IPS-NIHi11 (cell line): ENCODE measurements around the gene PDGFA.
A peak's percentile ranks its signal among the peaks of the same experiment; 100 is the strongest.

Source experiments
- DNase-seq: peaks from one replicate; pipeline ENCODE4 v3.0.0; 2012; ENCODE audit warnings: mixed read lengths, low spot score

PDGFA gene

DNA sequence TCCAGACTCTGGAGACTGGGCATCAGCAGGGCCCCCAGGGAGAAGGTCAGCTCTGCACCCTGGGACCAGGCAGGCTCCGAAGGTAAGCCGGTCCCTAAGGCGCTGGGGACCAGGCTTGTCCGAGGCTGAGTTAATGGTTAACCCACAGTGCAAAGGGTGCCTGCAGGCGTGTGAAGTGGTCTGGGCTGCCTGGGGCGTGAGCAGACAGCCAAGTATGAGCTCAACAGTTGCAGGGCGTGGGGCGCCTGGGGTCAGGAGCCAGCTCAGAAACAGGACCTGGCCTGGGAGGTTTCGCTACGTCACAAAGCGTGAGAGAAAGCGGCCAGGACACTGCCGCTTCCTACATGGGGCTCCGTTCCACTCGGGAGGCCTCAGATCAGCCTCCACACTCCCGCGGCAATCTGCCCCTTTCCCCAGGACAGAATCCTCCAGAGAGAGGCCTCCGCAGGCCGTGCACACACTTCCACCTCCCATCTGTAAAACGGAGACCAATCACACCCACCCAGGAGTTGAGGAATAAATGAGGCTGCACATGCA, 16.0 kb downstream of the PDGFA start:
- no peak for DNase-seq

DNA sequence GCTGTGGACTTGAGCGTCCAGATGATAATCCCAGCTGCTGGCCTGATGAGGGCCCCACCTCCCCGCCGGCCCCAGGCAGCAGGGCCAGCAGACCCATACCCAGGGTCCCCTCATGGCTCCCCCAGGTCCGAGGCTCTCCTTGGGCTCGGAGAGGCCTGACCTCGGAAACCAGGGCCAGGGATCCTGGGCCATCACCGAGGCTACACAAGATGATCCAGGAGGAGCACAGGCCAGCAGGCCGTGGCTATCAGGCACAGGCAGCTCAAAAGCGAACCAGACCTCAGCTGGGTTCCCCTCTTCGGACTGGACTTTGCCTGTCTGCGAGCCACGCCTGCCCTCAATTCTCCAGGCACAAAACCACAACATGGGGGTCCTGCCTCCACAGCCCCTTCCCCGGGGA, 17.4 kb downstream of the PDGFA start:
- DNase-seq: no peak

- DNase-seq: no peak
Measured at GRCh38 chr7:501526-501925, 18.1 kb downstream of the PDGFA start.

DNA sequence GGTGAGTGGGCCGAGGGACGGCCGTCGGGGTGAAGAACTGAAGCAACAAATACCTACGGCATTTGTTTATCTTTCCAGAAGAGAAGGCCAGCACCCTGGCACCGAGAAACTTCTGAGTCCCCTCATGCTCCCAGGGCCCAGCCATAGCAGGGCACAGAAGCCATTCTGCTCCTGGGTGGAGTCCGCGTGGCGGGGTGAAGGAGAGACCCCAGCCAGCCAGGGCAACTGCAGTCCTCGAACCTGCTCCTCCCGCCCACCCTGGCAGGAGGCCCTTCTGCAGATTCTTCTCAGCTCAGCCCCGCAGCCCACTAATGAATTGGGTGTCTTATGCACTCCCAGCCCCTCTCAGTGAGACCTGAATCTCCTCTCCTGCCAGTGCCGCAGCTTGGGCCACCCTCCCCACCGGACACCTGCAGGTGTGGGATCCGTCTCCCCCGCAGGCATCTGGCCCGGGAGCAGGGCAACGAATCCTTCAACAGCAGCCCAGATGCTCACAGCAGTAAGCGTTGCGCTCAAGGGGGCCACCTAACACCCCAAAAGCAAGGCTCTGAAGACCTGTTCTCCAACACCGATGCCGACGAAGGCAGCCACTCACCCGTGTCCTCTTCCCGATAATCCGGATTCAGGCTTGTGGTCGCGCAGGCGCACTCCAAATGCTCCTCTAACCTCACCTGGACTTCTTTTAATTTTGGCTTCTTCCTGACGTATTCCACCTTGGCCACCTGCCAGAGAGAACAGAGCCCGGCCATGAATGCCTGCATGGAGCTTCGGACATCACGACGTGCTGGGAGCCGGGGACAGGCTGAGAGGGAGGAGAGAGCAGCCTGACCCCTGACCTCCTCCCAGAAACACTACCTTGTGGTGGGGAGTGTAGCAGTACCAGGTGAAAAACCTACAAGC, 18.9 kb downstream of the PDGFA start:
- no peak for DNase-seq

DNA sequence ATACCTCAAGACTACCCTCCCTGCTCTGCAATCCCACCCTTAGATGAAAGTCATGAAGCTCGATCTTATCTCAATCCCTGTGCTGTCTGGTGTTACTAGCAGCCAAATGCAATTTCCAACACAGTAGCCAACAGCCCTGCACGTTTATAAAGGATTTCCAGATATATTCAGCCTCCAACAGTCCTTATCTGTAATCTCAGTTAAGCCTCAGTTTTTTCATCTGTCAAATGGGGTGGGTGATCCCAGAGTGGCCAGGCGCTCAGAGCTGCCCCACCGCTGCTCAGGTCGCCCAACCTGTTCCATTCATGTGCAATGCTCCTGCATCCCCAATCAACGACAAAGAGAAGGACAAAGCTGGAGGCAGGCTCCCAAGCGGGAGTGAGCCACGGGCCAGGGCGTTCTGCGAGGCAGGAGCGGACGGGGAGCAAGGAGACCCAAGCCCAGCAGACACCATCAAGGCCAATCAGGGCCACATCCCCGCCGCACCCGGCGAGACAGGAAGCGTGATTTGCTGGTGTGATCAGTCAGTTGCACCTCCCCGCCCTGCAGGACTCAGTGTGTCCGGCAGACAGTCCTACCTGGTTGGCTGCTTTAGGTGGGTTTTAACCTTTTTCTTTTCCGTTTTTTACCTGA, 19.7 kb downstream of the PDGFA start:
- DNase-seq: no peak

DNA sequence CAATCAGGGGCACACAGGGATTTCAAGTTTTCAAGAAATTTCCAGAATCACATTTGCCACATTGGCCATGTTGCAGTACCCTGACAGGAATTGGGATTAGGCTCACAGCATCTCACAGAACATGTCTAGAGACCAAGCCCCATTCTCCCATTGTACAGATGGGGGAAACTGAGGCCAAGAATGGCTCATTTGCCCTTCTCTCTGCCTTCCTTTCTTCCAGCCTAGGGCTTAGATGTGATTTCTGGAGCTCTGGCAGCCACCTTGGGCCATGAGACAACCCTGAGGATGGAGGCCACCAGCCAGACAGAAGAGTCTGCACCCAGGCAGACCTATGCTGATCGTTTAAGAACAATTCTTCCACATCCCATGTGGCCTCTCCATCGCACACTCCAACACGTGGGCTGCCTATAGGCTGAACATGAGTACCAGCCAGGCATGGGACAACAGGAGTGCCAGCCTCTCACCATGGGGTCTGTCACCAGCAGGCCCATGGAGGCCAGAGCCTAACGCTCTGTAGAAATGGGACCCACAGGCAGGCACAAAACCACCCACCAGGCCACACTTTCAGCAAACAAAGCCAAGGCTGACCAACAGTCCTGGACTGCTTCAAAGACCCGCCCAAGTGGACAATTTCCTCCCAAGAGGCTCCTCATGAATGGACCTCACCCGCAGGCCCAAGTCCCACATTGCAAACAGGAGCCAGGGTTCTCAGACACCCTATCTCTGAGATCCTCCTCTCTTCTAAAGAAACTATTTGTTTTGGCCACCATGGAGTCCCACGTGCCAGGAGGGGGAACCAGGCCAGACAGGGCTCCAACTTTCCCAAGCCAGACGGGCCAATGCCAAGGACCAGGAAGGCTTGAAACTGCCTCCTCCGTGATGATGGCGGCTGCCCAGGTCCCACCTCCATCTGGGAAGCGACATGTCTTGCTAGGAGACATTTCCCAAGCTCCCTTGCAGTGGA, 20.7 kb downstream of the PDGFA start:
- DNase-seq: no peak

- no peak for DNase-seq
Measured at GRCh38 chr7:497946-498655, 21.5 kb downstream of the PDGFA start.

- no peak for DNase-seq
Measured at GRCh38 chr7:497346-497745, 22.3 kb downstream of the PDGFA start.

DNA sequence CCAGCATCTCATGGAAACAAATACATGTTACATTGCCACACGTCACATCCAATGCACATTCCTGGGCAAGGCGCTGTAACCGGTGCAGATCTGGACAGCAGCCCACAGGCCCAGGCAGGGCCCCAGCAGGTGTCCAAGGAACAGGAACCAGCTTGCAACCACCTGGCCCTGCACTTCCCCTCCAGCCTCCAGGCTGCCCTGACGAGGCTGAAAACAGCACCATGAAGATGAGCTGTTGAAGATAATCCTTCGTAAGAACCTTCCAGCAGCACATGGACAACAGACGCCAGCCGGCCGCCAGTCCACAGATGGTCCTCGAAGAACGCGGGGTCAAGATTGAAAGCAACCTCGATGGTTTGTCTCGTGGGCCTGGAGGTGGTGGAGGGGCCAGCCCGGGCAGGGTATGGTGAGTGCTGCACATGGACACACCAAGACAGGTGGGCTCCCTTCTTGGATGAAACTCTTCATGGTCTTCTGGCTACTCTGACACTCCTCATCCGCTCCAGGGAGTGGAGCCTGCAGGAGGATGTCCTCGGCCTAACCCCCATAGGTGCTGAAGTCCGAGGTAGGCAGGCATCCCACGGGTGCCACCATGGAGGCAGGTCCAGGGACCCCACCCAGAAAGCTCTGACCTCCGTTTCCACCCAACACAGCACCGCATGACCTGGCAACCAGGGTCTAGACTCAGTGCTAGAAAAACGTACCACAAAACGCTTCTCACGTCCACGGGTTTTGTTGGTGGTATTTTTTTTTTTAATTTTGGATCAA, 22.9 kb downstream of the PDGFA start:
- DNase-seq: peak; percentile 50

GRCh38 chr7:495761-496321, 23.8 kb downstream of the PDGFA start:
- DNase-seq: no peak

DNA sequence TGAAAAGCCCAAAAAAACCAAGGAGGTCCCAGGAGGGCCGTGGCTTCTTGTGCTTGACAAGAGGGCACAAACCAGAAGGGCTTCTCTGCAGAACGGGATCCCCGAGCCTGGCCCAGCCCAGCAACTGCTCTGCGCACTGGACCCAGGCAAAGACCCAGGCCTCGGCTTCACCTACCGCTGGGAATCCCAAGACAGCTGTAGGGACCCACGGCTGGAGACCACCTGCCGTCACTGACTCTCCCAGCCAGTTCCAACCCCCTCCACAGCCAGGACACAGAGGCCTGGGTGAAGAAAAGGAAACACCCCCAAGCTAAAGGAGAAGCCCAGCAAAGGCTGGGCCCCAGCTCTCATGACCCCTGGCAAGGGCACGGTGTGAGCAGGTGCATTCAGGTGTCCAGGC, 24.3 kb downstream of the PDGFA start:
- no peak for DNase-seq

- no peak for DNase-seq
Measured at GRCh38 chr7:494906-495305, 24.7 kb downstream of the PDGFA start.

DNA sequence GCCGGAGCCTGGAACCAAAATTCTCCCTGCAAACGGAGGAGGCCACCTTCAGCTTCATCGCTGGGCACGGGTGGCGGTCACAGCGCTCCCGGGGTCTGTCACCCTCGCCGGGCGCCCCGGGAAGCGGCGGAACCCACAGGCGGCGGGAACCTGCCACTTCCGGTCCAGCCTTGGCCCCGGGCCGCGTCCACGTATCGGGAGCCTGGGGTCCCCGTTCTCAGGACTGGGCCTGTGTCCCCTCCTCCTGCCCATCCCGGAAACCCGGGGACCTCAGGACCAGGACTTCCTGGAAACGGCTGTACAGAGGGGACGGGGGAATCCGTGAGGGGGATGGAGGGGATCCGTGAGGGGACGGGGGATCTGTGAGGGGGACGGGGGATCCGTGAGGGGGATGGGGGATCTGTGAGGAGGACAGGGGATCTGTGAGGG, 25.4 kb downstream of the PDGFA start:
- peak; percentile 83 for DNase-seq

DNA sequence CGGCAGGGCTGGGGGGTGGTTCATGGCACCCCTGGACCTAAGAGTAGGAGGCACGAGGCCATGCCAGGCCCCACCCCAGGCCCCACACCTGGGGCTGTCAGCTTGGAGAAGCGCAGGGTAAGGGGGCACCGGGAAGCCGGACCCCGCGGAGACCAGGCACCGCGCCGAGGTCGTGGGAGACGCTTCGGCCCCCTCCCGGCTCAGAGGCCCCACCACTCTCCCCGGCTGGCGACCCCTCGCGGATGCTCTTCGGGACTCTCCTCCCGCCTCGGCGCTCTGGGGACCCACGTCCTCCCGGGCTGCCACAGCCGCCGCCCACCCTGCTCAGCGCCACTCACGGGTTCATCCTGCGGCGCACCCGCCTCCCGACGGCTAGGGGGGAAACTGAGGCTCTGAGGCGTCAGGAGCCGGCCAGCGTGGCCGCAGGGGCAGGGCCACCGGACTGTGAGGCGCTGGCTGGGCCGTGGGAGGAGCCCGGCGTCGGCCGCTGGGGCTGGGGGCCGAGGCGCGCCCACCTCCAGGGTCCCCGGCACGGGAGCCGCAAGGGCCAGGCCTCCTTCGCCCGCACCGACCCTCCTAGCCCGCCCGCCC, 25.9 kb downstream of the PDGFA start:
- DNase-seq: no peak

GRCh38 chr7:492714-493065, 27.0 kb downstream of the PDGFA start:
- DNase-seq: no peak

DNA sequence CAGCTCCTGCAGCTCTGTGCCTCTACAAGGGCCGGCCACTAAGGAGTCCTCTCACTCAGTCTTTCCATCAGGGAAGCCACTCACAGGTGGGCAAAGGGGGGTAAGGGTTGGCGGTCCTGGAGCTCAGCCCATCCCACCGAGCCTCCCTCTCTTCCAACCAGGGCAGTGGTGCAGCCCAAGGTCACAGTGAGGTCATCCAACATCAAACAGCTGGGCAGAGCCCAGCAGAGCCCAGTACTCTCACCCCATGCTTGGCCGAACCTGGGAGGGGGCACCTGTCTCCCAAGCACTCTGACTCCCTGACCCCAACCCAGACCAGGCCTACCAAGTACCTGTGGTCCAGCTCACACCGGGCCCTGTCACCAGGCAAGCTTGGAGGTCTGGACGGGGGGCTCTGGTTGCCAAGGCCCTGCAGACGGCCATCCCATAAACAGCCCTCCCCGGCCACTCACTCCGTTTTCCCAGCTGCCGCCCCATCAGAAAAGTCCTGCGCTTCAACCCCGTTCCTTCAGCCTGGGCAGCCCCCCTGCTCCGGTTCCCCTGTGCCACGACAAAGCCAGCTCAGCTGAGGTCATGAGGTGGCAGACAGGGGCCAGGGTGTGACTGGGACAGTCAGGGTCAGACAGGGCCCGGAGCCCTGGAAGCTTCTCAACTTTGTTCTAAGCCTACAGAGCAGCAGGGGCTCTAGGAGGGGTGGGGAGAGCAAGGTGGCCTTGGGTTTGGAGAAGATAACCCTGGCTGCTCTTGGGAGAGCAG, 27.5 kb downstream of the PDGFA start:
- no peak for DNase-seq

GRCh38 chr7:491292-491957, 28.2 kb downstream of the PDGFA start:
- no peak for DNase-seq

DNA sequence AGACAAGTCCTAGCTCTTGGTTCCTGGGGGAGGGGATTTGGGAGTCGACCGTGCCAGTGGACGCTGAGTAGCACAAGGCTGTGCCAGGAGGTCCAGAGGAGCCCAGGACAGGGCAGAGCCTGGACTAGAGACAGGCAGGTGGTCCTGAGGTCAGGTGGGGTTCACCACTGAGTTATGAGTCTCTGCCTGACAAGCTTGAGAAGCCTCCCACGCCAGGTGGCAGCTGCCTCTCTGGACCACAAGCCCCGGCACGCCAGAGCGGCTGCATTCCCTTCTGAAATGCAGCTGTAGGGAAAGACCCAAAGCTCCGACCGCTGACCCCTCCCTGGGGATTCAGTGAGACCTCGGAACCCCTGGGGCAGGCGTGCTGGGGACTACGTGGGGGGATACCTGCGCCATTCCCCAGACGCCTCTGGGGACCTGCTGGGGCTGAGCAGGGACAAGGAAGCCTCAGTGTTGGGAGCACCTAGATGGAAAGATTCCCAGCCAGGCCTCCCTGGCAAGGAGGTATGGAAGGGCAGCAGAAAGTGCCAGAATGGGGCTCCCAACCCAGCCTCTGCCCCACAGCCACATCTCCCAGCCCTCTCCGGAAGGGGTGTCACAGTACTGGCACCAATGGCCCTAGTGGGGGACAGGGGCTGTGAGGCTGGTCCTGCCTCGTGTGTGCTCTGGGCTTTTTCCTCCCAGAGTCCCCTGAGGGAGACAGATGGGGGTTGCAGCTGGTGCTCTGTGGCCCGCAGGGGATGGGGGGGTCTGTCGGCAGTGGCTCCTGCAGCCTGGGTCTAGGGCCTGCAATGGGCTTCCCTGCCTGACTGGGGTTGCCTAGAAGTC, 29.0 kb downstream of the PDGFA start:
- DNase-seq: no peak
